HepG2 (cell line): ENCODE measurements around the gene PPP1R27. TPM values are rescaled to one million over a fixed set of nuclear protein-coding genes. Genes with fewer than 3 reads are reported as not detected.
A peak's percentile ranks its signal among the peaks of the same experiment; 100 is the strongest.

ENCODE experiments used
- ASH2L ChIP-seq: fragments of 300-600, 200-600 bp; sonication (generic); IDR thresholded peaks from 2 replicates; pipeline ENCODE4 v1.7.0; 2017; ENCODE audit warnings: low read depth, mild to moderate bottlenecking, moderate library complexity, mixed read lengths, low read length; ENCODE audit not compliant: insufficient read length
- CHCHD3 ChIP-seq: sonication (generic); formaldehyde crosslinking; IDR thresholded peaks from 2 replicates; pipeline ENCODE4 v1.8.0; 2022; ENCODE audit warnings: mild to moderate bottlenecking, missing genetic modification reagents, moderate library complexity
- EED ChIP-seq: sonication (generic); formaldehyde crosslinking; IDR thresholded peaks from 2 replicates; pipeline ENCODE4 v1.5.0; 2020; ENCODE audit warnings: mild to moderate bottlenecking, missing genetic modification reagents
- FOXA3 ChIP-seq: IDR thresholded peaks from 2 replicates; pipeline ENCODE4 v1.6.1; 2016; ENCODE audit warnings: missing genetic modification reagents, missing compliant biosample characterization
- GATAD2A ChIP-seq: IDR thresholded peaks from 2 replicates; pipeline ENCODE4 v1.6.1; 2016
- MATR3 ChIP-seq: sonication (generic); formaldehyde crosslinking; IDR thresholded peaks from 2 replicates; pipeline ENCODE4 v1.4.0; 2020; ENCODE audit warnings: missing genetic modification reagents
- NCOR1 ChIP-seq: fragments of 200-600 bp; sonication (generic); IDR thresholded peaks from 2 replicates; pipeline ENCODE4 v1.7.0; 2017; ENCODE audit warnings: antibody characterized with exemption, low read length, borderline replicate concordance
- PAF1 ChIP-seq: IDR thresholded peaks from 2 replicates; pipeline ENCODE4 v1.6.1; 2016; ENCODE audit warnings: missing genetic modification reagents, missing compliant biosample characterization
- SP1 ChIP-seq, 2 experiments: fragments of 450-650 bp in 1 of 2; sonication (generic) in 1 of 2; formaldehyde crosslinking in 1 of 2; IDR thresholded peaks; 2 replicates each; pipeline versions ENCODE4 v1.4.0 to v1.6.1; 2016 to 2020; ENCODE audit warnings: missing genetic modification reagents in 1 of 2
- ZBTB20 ChIP-seq: sonication (generic); formaldehyde crosslinking; IDR thresholded peaks from 2 replicates; pipeline ENCODE4 v1.8.1; 2023; ENCODE audit warnings: missing genetic modification reagents, low read depth, mild to moderate bottlenecking, borderline replicate concordance
- ZFP62 ChIP-seq: sonication (generic); formaldehyde crosslinking; IDR thresholded peaks from 2 replicates; pipeline ENCODE4 v1.4.0; 2020; ENCODE audit warnings: missing genetic modification reagents
- ZMYM4 ChIP-seq: sonication (generic); formaldehyde crosslinking; IDR thresholded peaks from 2 replicates; pipeline ENCODE4 v1.8.1; 2023; ENCODE audit warnings: mild to moderate bottlenecking, missing genetic modification reagents
- ZNF10 ChIP-seq: sonication (generic); formaldehyde crosslinking; IDR thresholded peaks from 2 replicates; pipeline ENCODE4 v1.4.0; 2020; ENCODE audit warnings: mild to moderate bottlenecking, low read depth, missing genetic modification reagents, borderline replicate concordance
- ZNF20 ChIP-seq: sonication (generic); formaldehyde crosslinking; IDR thresholded peaks from 2 replicates; pipeline ENCODE4 v1.4.0; 2020; ENCODE audit warnings: mild to moderate bottlenecking, moderate library complexity, missing genetic modification reagents
- ZNF510 ChIP-seq: sonication (generic); formaldehyde crosslinking; IDR thresholded peaks from 2 replicates; pipeline ENCODE4 v1.4.0; 2020; ENCODE audit warnings: low read depth, mild to moderate bottlenecking, missing genetic modification reagents
- ZNF564 ChIP-seq: sonication (generic); formaldehyde crosslinking; IDR thresholded peaks from 2 replicates; pipeline ENCODE4 v1.8.1; 2023; ENCODE audit warnings: mild to moderate bottlenecking, missing genetic modification reagents
- ZNF773 ChIP-seq: sonication (generic); formaldehyde crosslinking; IDR thresholded peaks from 2 replicates; pipeline ENCODE4 v1.4.0; 2020; ENCODE audit warnings: missing genetic modification reagents, borderline replicate concordance
- ZNF879 ChIP-seq: sonication (generic); formaldehyde crosslinking; IDR thresholded peaks from 2 replicates; pipeline ENCODE4 v1.8.1; 2023; ENCODE audit warnings: missing genetic modification reagents
- polyA plus RNA-seq, 8 experiments: library from polyadenylated mRNA; depleted of rRNA in 3 of 8; stranded (reverse) in 7 of 8; unstranded in 1 of 8; fragments of >200 nt; fragmentation: Illumina TruSeq in 4 of 8; extraction: Trizol in 4 of 8; gene quantifications; 2 replicates each; pipeline versions ENCODE4 v1.2.1 to v1.2.3, GENCODE V29; 2011 to 2016; ENCODE audit warnings: low read depth in 4 of 8, missing spikeins in 1 of 8, mixed read lengths in 1 of 8; ENCODE audit not compliant: insufficient read depth in 1 of 8
- total RNA-seq, 5 experiments: library from RNA; depleted of rRNA; stranded (reverse); fragments of >200 nt; fragmentation: Illumina TruSeq; extraction: Trizol; gene quantifications; 2 replicates each; pipeline ENCODE4 v1.2.3, GENCODE V29; 2016; ENCODE audit warnings: low read depth in 1 of 5
- TF ChIP-seq, protein P1 (sequence below): sonication (generic); formaldehyde crosslinking; IDR thresholded peaks from 2 replicates; pipeline ENCODE4 v1.8.0; 2022; ENCODE audit warnings: missing genetic modification reagents, mild to moderate bottlenecking, inconsistent platforms, borderline replicate concordance
- TF ChIP-seq, protein P2 (sequence below): sonication (generic); formaldehyde crosslinking; IDR thresholded peaks from 2 replicates; pipeline ENCODE4 v1.5.0; 2020; ENCODE audit warnings: missing genetic modification reagents
- TF ChIP-seq, protein P3 (sequence below): IDR thresholded peaks from 2 replicates; pipeline ENCODE4 v1.6.1; 2012; ENCODE audit warnings: low read length, improper control_type of control experiment
- TF ChIP-seq, protein P4 (sequence below): sonication (generic); formaldehyde crosslinking; IDR thresholded peaks from 2 replicates; pipeline ENCODE4 v1.4.0; 2020; ENCODE audit warnings: missing genetic modification reagents

PPP1R27 gene
- total and polyA plus RNA-seq, 2 of the 13 experiments (the other 11 are each of a cell fraction or from before 2014, with no cell fraction given), result 0.17 to 1.00 TPM

DNA sequence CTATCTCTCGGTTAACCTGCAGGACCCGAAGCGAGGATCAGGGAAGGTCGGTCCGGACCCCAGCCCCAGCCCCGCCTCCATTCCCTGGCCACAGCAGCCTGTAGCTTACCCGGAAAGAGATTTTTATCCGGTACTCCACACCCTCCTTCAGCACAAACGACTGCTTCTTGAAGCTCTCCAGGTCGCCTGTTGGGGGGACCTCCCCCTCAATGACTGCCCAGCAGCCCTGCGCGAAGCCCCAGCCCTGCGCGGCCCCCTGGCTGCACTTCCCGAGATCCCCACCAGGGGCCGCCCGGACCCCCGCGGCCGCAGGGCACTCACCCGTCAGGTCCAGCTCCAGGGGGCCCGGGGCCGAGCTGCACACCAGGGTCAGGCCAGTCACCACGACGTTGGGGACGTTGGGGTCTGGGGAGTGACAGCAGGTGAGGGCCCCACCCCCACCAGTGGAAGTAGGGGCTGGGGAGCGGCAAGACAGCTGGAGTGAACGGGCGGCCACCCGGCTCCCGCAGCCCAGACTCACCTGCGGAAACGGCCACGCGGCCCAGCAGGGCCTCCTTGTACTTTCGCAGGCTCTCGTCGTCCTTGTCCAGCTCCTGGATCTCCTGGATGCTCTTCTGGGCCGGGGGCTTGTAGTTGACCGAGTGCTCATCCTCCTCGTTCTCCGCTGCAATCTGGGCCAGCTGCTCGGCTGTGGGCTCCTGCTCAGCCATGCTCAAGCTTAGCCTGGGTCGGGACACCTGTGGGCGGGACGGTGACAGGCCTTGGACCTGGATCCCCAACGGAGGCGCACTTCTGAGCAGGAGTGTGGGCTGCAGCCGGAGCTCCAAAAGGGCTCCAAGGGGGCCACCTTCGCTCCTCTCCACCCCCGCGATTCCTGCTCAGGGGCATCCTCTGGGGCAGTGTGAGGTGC lies 34.6 kb upstream of the PPP1R27 start (continued):
- TF ChIP-seq, protein P1, sequence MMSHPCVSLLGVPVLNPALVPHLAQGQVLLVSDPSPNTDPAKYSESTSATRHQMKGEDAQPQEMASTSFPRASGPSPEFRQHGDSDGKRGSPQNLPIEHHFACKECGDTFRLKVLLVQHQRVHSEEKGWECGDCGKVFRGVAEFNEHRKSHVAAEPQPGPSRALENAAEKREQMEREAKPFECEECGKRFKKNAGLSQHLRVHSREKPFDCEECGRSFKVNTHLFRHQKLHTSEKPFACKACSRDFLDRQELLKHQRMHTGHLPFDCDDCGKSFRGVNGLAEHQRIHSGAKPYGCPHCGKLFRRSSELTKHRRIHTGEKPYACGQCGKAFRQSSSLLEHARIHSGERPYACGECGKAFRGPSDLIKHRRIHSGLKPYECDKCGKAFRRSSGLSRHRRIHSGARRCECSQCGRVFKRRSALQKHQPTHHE (CRISPR knock-in tag), result 0 out of 2 replicates have a peak, but pooled peaks have one; percentile 37
- TF ChIP-seq GATAD2A (CRISPR knock-in tag) (no peak), ZNF564 (CRISPR knock-in tag) (no peak), SP1 (IDR thresholded peaks at IDR 0.05) (no peak), SP1 (CRISPR knock-in tag; IDR thresholded peaks at IDR 0.05) (no peak), ZFP62 (CRISPR knock-in tag) (0 out of 2 replicates have a peak, but pooled peaks have one; percentile 16), ZMYM4 (CRISPR knock-in tag) (no peak), CHCHD3 (CRISPR knock-in tag) (peak; percentile 33; the same call in 1 of the 2 replicates), FOXA3 (CRISPR knock-in tag) (no peak), ZNF10 (CRISPR knock-in tag) (no peak), NCOR1 (0 out of 2 replicates have a peak, but pooled peaks have one; percentile 27), PAF1 (CRISPR knock-in tag) (no peak; the same call in 1 of the 2 replicates), ZNF879 (CRISPR knock-in tag) (no peak), EED (0 out of 2 replicates have a peak, but pooled peaks have one; percentile 11), ZNF773 (CRISPR knock-in tag) (no peak), MATR3 (CRISPR knock-in tag) (no peak), ZBTB20 (CRISPR knock-in tag) (no peak), ZNF510 (CRISPR knock-in tag) (no peak), ZNF20 (CRISPR knock-in tag) (0 out of 2 replicates have a peak, but pooled peaks have one; percentile 30), ASH2L (peak; percentile 19)
- TF ChIP-seq, protein P2, sequence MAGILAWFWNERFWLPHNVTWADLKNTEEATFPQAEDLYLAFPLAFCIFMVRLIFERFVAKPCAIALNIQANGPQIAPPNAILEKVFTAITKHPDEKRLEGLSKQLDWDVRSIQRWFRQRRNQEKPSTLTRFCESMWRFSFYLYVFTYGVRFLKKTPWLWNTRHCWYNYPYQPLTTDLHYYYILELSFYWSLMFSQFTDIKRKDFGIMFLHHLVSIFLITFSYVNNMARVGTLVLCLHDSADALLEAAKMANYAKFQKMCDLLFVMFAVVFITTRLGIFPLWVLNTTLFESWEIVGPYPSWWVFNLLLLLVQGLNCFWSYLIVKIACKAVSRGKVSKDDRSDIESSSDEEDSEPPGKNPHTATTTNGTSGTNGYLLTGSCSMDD (CRISPR knock-in tag), result no peak
- TF ChIP-seq, protein P3, sequence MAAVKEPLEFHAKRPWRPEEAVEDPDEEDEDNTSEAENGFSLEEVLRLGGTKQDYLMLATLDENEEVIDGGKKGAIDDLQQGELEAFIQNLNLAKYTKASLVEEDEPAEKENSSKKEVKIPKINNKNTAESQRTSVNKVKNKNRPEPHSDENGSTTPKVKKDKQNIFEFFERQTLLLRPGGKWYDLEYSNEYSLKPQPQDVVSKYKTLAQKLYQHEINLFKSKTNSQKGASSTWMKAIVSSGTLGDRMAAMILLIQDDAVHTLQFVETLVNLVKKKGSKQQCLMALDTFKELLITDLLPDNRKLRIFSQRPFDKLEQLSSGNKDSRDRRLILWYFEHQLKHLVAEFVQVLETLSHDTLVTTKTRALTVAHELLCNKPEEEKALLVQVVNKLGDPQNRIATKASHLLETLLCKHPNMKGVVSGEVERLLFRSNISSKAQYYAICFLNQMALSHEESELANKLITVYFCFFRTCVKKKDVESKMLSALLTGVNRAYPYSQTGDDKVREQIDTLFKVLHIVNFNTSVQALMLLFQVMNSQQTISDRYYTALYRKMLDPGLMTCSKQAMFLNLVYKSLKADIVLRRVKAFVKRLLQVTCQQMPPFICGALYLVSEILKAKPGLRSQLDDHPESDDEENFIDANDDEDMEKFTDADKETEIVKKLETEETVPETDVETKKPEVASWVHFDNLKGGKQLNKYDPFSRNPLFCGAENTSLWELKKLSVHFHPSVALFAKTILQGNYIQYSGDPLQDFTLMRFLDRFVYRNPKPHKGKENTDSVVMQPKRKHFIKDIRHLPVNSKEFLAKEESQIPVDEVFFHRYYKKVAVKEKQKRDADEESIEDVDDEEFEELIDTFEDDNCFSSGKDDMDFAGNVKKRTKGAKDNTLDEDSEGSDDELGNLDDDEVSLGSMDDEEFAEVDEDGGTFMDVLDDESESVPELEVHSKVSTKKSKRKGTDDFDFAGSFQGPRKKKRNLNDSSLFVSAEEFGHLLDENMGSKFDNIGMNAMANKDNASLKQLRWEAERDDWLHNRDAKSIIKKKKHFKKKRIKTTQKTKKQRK, result no peak
- TF ChIP-seq, protein P4, sequence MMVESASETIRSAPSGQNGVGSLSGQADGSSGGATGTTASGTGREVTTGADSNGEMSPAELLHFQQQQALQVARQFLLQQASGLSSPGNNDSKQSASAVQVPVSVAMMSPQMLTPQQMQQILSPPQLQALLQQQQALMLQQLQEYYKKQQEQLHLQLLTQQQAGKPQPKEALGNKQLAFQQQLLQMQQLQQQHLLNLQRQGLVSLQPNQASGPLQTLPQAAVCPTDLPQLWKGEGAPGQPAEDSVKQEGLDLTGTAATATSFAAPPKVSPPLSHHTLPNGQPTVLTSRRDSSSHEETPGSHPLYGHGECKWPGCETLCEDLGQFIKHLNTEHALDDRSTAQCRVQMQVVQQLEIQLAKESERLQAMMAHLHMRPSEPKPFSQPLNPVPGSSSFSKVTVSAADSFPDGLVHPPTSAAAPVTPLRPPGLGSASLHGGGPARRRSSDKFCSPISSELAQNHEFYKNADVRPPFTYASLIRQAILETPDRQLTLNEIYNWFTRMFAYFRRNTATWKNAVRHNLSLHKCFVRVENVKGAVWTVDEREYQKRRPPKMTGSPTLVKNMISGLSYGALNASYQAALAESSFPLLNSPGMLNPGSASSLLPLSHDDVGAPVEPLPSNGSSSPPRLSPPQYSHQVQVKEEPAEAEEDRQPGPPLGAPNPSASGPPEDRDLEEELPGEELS (CRISPR knock-in tag), result no peak
